ENCODE results near the gene MAPKAPK3. TPM values are rescaled to one million over a fixed set of nuclear protein-coding genes. Genes with fewer than 3 reads are reported as not detected.

MAPKAPK3 gene
- total RNA-seq, 2 donors from 2014 or later = 23.6 to 29.3 TPM

DNA sequence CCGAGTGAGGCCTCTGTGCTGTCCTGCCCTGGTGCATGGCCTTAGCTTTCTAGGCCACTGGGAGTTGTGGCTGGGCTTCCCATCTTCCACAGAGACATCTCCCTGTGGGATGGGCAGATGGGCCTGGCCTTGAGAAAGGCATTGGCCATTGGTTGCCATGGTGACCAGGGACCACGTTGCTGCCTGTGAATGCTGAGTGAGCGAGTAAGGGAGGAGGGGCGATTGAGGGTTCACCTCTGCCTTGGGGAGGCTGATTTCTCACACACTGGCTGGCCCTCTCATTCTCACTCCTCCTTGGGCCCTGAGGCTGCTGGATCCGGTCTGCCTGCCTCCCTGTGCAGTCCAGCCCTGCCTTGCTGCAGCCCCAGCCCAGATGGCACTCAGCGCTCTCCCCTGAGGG lies 31.4 kb downstream of the MAPKAPK3 start:
- WGBS, 2 donors = 59 to 92% methylated on average over 4 to 6 of the region's 6 CpGs
- H3K27ac ChIP-seq = no peak overlapping the region
- ATAC-seq (no peak), DNase-seq (no peak)
- H3K9me3 ChIP-seq = no peaks in the 10 kb centered on the region
- H3K4me3 ChIP-seq = no peak overlapping the region
- peaks cover 0 to 9% of the 10 kb centered on the region in 2 donors for H3K36me3 ChIP-seq (replicated peaks in 1 of 2; ENCODE audit: insufficient read depth in 1 of 2, low read depth in 2 of 2)
- TF ChIP-seq, protein P1, sequence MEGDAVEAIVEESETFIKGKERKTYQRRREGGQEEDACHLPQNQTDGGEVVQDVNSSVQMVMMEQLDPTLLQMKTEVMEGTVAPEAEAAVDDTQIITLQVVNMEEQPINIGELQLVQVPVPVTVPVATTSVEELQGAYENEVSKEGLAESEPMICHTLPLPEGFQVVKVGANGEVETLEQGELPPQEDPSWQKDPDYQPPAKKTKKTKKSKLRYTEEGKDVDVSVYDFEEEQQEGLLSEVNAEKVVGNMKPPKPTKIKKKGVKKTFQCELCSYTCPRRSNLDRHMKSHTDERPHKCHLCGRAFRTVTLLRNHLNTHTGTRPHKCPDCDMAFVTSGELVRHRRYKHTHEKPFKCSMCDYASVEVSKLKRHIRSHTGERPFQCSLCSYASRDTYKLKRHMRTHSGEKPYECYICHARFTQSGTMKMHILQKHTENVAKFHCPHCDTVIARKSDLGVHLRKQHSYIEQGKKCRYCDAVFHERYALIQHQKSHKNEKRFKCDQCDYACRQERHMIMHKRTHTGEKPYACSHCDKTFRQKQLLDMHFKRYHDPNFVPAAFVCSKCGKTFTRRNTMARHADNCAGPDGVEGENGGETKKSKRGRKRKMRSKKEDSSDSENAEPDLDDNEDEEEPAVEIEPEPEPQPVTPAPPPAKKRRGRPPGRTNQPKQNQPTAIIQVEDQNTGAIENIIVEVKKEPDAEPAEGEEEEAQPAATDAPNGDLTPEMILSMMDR (IDR thresholded peaks at IDR 0.05) = no peak
- no peak for TF ChIP-seq POLR2A (IDR thresholded peaks at IDR 0.05)
- no peaks in the 10 kb centered on the region for H3K27me3 ChIP-seq
- H3K4me1 ChIP-seq = no peaks in the 10 kb centered on the region
- intact Hi-C loops (cut with DNase I) = no loop called here

DNA sequence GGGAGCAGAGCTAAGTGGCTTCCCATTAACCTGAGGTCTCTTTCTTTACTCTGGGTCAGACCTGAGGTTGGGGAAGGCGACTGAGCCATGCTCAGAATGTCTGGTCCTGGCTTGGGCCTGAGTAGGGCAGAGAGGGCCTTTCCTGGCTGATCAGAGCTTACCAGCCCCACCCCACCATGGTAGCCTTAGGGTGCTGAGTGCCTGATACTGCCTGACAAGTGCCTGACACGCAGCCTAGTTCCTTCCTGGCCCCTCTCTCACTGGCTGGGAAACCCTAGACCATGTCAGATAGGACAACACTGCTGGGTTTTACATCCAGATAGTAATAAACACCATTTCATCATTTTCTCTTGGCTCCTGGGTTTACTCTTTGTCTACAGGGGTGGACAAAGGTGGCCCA lies 32.0 kb downstream of the MAPKAPK3 start:
- TF ChIP-seq, protein P1 (IDR thresholded peaks at IDR 0.05) = no peak
- TF ChIP-seq POLR2A (IDR thresholded peaks at IDR 0.05) = no peak
- Histone ChIP-seq H3K9me3 (no peaks in the 10 kb centered on the region), H3K27ac (no peak overlapping the region), H3K27me3 (no peaks in the 10 kb centered on the region), H3K4me3 (no peak overlapping the region), H3K4me1 (no peaks in the 10 kb centered on the region), H3K36me3 (replicated peaks in 1 of 2; ENCODE audit: insufficient read depth in 1 of 2, low read depth in 2 of 2) (peaks cover 0 to 9% of the 10 kb centered on the region in 2 donors)
- DNase-seq (no peak), ATAC-seq (no peak)
- WGBS, 2 donors = 94 to 95% methylated on average over 2 of the region's 2 CpGs
- intact Hi-C loops (cut with DNase I) = no loop called here

DNA sequence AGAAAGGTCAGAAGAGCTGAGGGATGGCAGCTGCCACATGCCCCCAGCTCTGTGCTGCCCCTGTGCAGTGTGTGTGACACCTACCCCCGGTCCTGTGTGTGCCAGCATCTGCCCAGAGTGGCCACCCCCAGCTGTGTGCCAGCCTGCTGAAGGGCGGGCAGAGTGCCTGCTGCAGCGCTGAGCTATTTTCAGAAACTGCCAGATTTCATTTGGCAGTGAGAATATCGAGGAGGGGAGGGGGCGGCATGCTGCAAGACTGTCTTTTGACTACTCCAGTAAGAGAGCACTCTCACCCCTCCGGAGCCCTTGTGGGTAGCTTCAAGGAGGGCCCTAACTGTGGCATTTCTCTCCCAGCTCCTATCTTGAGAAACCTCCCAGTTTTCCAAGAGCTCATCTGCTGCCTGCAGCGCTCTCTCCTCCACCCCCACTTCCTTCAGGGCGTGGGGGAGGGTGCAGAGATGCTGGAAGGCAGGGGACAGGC lies 32.5 kb downstream of the MAPKAPK3 start:
- Histone ChIP-seq H3K4me3 (no peak overlapping the region), H3K36me3 (replicated peaks in 1 of 2; ENCODE audit: insufficient read depth in 1 of 2, low read depth in 2 of 2) (peaks cover 0 to 7% of the 10 kb centered on the region in 2 donors), H3K27me3 (no peaks in the 10 kb centered on the region), H3K4me1 (no peaks in the 10 kb centered on the region), H3K9me3 (no peaks in the 10 kb centered on the region), H3K27ac (no peak overlapping the region)
- no peak for DNase-seq
- ATAC-seq = no peak
- no peak for TF ChIP-seq POLR2A (IDR thresholded peaks at IDR 0.05)
- TF ChIP-seq, protein P1 (IDR thresholded peaks at IDR 0.05) = no peak
- 74 to 83% methylated on average over 6 to 8 of the region's 8 CpGs for WGBS, 2 donors
- intact Hi-C loops (cut with DNase I) = no loop called here

DNA sequence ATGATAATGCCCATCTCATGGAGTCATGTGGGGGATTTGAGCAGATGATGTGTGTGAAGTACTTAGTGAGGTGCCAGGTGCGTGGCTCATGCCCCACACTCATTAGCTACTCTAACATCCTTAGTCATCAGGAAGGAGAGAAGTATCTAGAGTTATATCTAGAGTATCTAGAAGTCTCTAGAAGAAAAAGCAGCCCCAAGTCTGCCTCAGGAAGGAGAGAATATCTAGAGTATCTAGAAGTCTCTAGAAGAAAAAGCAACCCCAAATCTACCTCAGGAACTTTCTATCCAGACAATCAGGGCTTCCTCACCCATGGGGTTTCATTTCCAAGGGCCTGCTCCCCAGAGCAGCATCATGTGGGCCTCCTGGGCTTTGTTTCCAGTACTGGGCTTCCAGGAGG lies 33.1 kb downstream of the MAPKAPK3 start:
- Histone ChIP-seq H3K27me3 (no peaks in the 10 kb centered on the region), H3K4me3 (no peak overlapping the region), H3K36me3 (replicated peaks in 1 of 2; ENCODE audit: insufficient read depth in 1 of 2, low read depth in 2 of 2) (peaks cover 0 to 5% of the 10 kb centered on the region in 2 donors), H3K4me1 (no peaks in the 10 kb centered on the region), H3K27ac (no peak overlapping the region), H3K9me3 (no peaks in the 10 kb centered on the region)
- intact Hi-C loops (cut with DNase I) = no loop called here
- ATAC-seq (no peak), DNase-seq (no peak)
- TF ChIP-seq, protein P1 (IDR thresholded peaks at IDR 0.05) = no peak
- TF ChIP-seq POLR2A (IDR thresholded peaks at IDR 0.05) = no peak
- WGBS, 2 donors = 100% methylated on average over 1 of the region's 1 CpG

DNA sequence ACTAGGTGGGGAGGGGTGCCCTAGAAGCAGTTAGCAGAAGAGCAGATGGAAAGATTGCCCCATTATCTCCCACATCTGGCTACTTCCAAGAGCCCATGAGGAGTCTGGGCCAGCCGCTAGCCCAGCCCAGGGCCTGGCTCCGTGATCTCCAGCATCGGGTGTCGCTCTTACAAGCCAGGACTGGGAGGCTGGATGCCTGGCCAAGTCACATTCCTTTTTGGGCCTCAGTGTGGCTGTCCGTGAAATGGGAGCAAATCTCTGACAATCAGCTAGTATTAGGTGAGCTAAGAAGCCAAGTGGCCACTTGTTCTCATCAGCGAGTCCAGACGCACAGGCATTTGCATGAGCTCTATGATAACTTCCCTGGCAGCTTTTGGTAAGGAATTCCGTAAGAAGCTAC lies 34.5 kb downstream of the MAPKAPK3 start:
- H3K27me3 ChIP-seq = no peaks in the 10 kb centered on the region
- H3K4me3 ChIP-seq = no peak overlapping the region
- intact Hi-C loops (cut with DNase I) = no loop called here

More for the DNA sequence above, 34.5 kb downstream of the MAPKAPK3 start:
- 81 to 87% methylated on average over 3 to 8 of the region's 8 CpGs for WGBS, 2 donors
- no peak for TF ChIP-seq POLR2A (IDR thresholded peaks at IDR 0.05)
- TF ChIP-seq, protein P1 (IDR thresholded peaks at IDR 0.05) = no peak
- DNase-seq (no peak), ATAC-seq (no peak)
- Histone ChIP-seq H3K36me3 (replicated peaks in 1 of 2; ENCODE audit: insufficient read depth in 1 of 2, low read depth in 2 of 2) (peaks cover 0 to 2% of the 10 kb centered on the region in 2 donors), H3K4me1 (no peaks in the 10 kb centered on the region), H3K9me3 (no peaks in the 10 kb centered on the region), H3K27ac (no peak overlapping the region)

All from body of pancreas (tissue), 4 donors.